ENCODE data around the gene PSMB4. TPM values are rescaled to one million over a fixed set of nuclear protein-coding genes. Genes with fewer than 3 reads are reported as not detected.
"Not testable (repeated sequence)": the region's sequence is repeated elsewhere in the genome, so short reads cannot be mapped to it uniquely, and the experiment has no call there.

The PSMB4 gene
- total RNA-seq, 1 experiment from 2014 or later: 932 TPM

DNA sequence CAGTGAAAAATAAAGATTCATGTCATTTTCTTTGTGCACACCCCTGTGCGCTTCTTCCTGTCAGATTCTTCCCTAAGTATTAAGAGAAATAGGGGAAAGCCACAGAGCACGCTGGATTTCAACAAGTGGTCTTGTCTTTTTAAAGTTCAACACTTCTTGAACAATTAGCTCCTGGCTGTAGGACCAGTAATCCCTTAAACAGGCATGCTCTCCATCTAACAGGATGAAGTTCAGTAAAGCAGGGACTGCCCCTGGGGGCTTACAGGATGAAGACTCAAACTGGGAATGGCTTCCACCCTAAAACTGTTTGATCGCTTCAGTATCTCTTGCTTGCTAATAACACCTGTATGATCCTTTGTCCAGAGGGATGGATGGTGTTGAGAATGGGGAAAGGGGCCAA lies 4.2 kb downstream of the PSMB4 start:
- DNase-seq: no peak
- H3K27me3 ChIP-seq (ENCODE audit: control insufficient read depth, insufficient read depth, low read length): no peaks in the 10 kb centered on the region
- H3K36me3 ChIP-seq (replicated peaks; ENCODE audit: control insufficient read depth, insufficient read depth, low read length): peaks cover 53% of the 10 kb centered on the region
- H3K4me3 ChIP-seq (ENCODE audit: insufficient read depth, low read depth, low read length): no peak overlapping the region

DNA sequence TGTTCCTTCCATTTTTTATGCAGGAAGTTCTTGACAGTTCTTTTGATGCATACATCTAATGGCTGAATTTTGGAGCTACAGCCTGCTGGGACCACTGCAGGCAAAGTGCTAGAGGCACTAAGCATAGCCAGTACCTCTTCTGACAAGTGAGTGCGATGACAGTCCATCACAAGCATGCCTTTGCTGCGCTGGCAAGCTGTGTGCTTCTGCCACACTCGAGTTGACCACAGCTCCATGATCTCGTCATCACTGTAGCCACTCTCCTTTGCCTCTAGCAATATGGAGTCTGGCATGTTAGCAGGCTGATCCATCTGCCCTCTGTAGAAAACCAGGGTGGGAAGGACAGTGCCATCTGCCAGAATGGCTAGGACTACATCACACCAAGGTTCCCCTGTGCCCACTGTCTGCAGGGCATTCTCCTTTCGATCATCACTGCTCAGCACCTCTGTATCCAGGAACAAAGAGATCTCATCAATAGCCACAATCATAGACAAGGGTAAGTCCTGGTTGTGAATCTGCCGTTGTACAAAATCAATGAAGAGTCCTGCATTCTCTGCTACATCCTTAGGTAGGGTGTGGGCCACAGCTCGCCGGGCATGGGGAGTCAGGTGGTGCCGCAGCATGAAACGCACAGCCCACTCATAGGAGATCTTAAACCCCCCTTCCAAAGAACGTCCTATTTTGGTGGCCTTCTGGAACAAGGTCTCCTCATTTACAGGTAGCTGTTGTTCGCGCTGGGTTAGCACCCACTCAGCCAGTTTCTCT lies 6.0 kb downstream of the PSMB4 start:
- no peak for DNase-seq
- Histone ChIP-seq H3K4me3 (ENCODE audit: insufficient read depth, low read depth, low read length) (no peak overlapping the region), H3K36me3 (replicated peaks; ENCODE audit: control insufficient read depth, insufficient read depth, low read length) (peaks cover 58% of the 10 kb centered on the region), H3K27me3 (ENCODE audit: control insufficient read depth, insufficient read depth, low read length) (no peaks in the 10 kb centered on the region)

DNA sequence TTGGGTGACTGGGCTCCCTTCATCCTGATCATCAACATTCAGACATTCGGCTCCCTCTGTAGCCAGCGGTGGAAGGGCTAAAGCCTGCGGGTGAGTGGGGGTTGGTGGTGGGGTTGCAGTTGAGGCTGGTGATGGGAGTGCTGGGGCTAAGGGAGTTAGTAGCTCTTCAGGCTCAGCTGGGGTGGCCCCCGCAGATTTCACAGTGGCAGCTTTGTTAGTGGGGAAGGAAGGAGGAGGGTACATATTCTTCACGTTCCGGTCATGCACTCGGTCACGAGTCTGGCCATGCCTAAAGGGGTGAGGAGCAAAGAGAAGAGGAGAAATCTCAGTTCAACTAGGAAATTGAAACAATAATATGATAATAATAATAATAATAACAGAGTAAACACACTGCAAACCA lies 6.8 kb downstream of the PSMB4 start:
- Histone ChIP-seq H3K27me3 (ENCODE audit: control insufficient read depth, insufficient read depth, low read length) (no peaks in the 10 kb centered on the region), H3K4me3 (ENCODE audit: insufficient read depth, low read depth, low read length) (no peak overlapping the region), H3K36me3 (replicated peaks; ENCODE audit: control insufficient read depth, insufficient read depth, low read length) (peaks cover 55% of the 10 kb centered on the region)
- no peak for DNase-seq

DNA sequence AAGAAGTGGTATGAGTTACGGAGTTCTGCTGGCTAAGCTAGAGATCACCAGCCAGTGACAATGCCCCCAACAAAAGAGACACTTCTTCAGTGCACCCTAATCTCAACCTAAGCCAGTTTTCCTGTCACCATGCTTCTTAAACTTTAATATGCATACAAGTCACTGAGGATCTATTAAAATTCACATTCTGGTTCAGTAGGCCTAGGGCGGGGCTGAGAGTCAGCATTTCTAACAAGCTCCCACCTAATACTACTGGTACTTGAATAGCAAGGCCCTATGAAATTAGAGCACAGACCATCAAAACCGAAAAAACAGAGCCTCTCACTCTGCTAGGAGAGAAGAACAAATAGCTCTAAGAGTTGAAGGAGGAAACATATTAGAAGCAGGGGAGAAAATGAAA lies 7.9 kb downstream of the PSMB4 start:
- no peak overlapping the region for H3K4me3 ChIP-seq (ENCODE audit: insufficient read depth, low read depth, low read length)
- H3K36me3 ChIP-seq (replicated peaks; ENCODE audit: control insufficient read depth, insufficient read depth, low read length): peaks cover 53% of the 10 kb centered on the region

DNA sequence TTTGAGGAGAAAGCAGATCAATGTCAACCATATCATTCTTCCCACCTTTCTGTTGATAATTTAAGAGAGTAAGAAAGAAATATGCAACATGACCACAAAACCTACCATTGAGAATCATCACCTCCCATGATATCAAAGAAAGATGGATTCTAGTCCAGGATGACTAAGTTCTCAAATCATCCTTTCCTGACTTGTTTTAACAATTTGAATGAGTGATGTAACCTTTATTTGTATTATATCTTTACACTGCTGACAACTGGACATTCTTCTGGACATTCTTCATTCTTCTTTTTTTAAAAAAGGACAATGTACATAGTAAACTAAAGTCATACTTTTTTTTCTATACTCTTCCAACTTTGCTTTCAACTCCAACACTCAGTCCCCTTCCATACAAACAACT lies 9.5 kb downstream of the PSMB4 start:
- DNase-seq: no peak
- no peaks in the 10 kb centered on the region for H3K27me3 ChIP-seq (ENCODE audit: control insufficient read depth, insufficient read depth, low read length)
- peaks cover 48% of the 10 kb centered on the region for H3K36me3 ChIP-seq (replicated peaks; ENCODE audit: control insufficient read depth, insufficient read depth, low read length)
- H3K4me3 ChIP-seq (ENCODE audit: insufficient read depth, low read depth, low read length): no peak overlapping the region

More for the DNA sequence above, 7.9 kb downstream of the PSMB4 start:
- no peak for DNase-seq
- no peaks in the 10 kb centered on the region for H3K27me3 ChIP-seq (ENCODE audit: control insufficient read depth, insufficient read depth, low read length)

DNA sequence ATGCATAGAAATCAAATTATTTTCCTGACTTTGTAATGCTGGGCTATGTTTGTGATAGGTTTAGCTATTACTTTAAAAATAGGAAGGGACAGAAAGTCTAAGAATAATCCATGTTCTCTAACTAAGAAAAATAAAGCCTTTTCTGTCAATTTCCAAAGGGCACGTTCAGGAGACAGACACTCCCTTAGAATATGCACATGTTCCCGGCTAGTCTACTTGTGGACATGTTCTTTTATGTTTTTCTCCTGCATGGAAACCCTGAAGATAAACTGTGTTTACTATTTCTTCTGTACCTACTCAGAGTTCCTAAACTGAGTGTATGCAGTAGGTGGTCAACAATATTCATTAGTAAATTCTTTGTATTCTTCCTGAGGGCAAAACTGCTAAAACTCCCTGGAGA lies 12.5 kb downstream of the PSMB4 start:
- no peak for DNase-seq
- H3K4me3 ChIP-seq (ENCODE audit: insufficient read depth, low read depth, low read length): no peak overlapping the region
- peaks cover 38% of the 10 kb centered on the region for H3K36me3 ChIP-seq (replicated peaks; ENCODE audit: control insufficient read depth, insufficient read depth, low read length)
- no peaks in the 10 kb centered on the region for H3K27me3 ChIP-seq (ENCODE audit: control insufficient read depth, insufficient read depth, low read length)

DNA sequence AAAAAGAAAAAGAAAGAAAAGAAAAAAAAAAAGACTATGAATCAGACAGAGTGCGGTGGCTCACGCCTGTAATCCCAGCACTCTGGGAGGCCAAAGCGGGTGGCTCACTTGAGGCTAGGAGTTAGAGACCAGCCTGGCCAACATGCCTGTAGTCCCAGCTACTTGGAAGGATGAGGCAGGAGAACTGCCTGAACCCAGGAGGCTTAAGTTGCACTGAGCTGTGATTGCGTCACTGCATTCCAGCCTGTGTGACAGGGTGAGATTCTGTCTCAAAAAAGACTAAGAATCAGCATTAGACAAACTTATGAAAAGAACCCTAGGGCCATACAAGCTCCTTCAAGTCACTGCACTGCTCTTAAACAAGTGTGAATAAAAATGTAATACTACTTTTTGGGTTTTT lies 16.9 kb downstream of the PSMB4 start:
- DNase-seq: no peak
- H3K36me3 ChIP-seq (replicated peaks; ENCODE audit: control insufficient read depth, insufficient read depth, low read length): peaks cover 22% of the 10 kb centered on the region
- H3K27me3 ChIP-seq (ENCODE audit: control insufficient read depth, insufficient read depth, low read length): no peaks in the 10 kb centered on the region
- no peak overlapping the region for H3K4me3 ChIP-seq (ENCODE audit: insufficient read depth, low read depth, low read length)

DNA sequence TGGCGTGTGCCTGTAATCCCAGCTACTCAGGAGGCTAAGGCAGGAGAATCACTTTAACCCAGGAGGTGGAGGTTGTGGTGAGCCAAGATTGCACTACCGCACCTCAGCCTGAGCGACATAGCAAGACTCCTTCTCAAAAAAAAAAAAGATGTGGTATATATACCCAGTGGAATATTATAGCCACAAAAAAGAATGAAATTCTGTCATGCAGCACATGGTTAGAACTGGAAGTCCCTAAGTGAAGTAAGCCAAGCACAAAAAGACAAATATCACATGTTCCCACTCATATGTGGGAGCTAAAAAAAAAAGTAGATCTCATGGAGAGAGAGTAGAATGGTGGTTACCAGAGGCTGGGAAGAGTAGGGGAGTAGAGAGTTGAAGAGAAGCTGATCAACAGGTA lies 18.7 kb downstream of the PSMB4 start:
- Histone ChIP-seq H3K36me3 (replicated peaks; ENCODE audit: control insufficient read depth, insufficient read depth, low read length) (peaks cover 17% of the 10 kb centered on the region), H3K27me3 (ENCODE audit: control insufficient read depth, insufficient read depth, low read length) (no peaks in the 10 kb centered on the region), H3K4me3 (ENCODE audit: insufficient read depth, low read depth, low read length) (no peak overlapping the region)
- no peak for DNase-seq

DNA sequence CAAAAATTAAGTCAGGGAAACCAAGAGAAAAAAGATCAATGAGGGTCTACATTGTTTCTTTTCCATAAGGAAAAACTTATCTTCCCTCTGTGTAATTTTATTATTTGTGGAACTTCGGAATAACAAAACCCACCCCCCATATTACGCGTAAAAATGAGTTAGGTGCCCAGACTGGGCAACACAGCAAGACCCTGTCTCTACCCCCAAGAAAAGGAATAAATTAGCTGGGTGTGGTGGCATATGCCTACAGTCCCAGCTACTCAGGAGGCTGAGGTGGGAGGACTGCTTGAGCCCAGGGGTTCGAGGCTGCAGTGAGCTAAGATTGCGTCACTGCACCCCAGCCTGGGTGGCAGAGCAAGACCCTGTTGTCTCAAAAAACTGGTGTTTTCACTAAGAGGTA lies 20.4 kb downstream of the PSMB4 start:
- DNase-seq: no peak
- peaks cover 25% of the 10 kb centered on the region for H3K36me3 ChIP-seq (replicated peaks; ENCODE audit: control insufficient read depth, insufficient read depth, low read length)
- H3K4me3 ChIP-seq (ENCODE audit: insufficient read depth, low read depth, low read length): no peak overlapping the region
- H3K27me3 ChIP-seq (ENCODE audit: control insufficient read depth, insufficient read depth, low read length): no peaks in the 10 kb centered on the region

DNA sequence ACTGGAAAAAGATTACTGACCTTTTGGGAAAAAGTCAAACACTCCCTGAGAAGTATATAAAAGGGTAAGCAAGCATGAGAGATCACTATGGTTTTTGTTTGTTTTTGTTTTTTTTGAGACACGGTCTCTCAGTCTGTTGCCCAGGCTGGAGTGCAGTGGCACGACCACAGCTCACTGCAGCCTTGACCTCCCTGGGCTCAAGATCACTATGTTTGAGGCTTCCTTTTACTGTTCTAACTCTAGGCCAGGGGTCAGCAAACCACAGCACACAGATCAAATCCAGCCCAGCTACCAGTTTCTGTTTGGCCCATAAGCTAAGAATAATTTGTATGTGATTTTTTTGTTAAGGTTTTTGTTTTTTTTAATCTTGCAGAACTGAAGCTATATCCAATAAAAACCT lies 25.7 kb downstream of the PSMB4 start:
- no peak for DNase-seq
- peaks cover 31% of the 10 kb centered on the region for H3K36me3 ChIP-seq (replicated peaks; ENCODE audit: control insufficient read depth, insufficient read depth, low read length)
- H3K27me3 ChIP-seq (ENCODE audit: control insufficient read depth, insufficient read depth, low read length): no peaks in the 10 kb centered on the region
- no peak overlapping the region for H3K4me3 ChIP-seq (ENCODE audit: insufficient read depth, low read depth, low read length)

DNA sequence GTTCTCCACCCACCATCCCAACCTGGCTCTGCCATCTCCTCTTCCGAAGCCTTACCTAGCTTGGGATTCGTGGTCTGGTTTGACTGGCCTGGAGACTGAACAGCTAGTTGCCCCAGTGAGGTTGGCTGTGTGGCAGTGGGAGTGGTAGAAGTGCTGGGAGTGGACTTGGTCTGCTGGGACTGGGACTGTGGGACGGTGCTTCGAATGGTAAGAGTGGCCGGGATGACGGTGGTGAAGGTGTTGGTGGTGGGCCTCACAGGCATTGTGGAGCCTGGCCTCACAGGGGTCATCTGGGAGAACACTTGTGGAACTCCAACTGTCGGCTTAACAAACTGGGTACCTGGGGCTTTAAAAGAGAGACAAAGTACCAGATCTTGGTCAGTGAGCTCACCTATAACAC lies 28.7 kb downstream of the PSMB4 start:
- Histone ChIP-seq H3K27me3 (ENCODE audit: control insufficient read depth, insufficient read depth, low read length) (no peaks in the 10 kb centered on the region), H3K36me3 (replicated peaks; ENCODE audit: control insufficient read depth, insufficient read depth, low read length) (peaks cover 28% of the 10 kb centered on the region), H3K4me3 (ENCODE audit: insufficient read depth, low read depth, low read length) (no peak overlapping the region)
- no peak for DNase-seq

DNA sequence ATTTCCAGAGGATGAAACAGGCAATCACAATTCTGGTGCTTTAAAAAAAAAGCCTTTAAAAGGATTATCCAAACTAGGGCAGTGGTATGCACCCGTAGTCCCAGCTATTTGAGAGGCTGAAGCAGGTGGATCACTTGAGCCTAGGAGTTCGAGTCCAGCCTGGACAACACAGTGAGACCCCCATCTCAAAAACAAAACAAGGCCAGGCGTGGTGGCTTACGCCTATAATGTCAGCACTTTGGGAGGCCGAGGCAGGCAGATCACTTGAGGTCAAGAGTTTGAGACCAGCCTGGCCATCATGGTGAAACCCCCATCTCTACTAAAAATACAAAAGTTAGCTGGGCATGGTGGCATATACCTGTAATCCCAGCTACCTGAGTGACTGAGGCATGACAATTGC lies 34.5 kb downstream of the PSMB4 start:
- H3K36me3 ChIP-seq (replicated peaks; ENCODE audit: control insufficient read depth, insufficient read depth, low read length); DNase-seq; H3K27me3 ChIP-seq (ENCODE audit: control insufficient read depth, insufficient read depth, low read length): not testable (repeated sequence)

DNA sequence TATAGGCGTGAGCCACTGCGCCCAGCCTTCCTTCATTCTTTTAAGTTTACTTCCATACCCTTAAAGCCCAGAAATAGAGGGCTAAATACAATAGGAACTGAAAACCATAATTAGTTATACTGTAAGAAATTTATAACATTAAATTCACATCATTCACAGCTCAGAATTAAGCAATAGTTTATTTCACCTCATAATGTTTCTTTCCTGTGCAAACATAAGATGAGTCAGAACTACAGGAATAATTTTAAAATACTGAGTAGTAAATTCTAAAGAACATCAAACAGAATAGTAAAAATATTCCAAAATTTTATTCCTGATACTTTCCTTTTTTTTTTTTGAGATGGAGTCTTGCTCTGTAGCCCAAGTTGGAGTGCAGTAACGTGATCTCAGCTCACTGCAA lies 35.8 kb downstream of the PSMB4 start:
- H3K36me3 ChIP-seq (replicated peaks; ENCODE audit: control insufficient read depth, insufficient read depth, low read length): peaks cover 2% of the 10 kb centered on the region
- no peak for DNase-seq
- no peak overlapping the region for H3K4me3 ChIP-seq (ENCODE audit: insufficient read depth, low read depth, low read length)
- H3K27me3 ChIP-seq (ENCODE audit: control insufficient read depth, insufficient read depth, low read length): no peaks in the 10 kb centered on the region

More for the DNA sequence above, 34.5 kb downstream of the PSMB4 start:
- not testable (repeated sequence) for H3K4me3 ChIP-seq (ENCODE audit: insufficient read depth, low read depth, low read length)

DNA sequence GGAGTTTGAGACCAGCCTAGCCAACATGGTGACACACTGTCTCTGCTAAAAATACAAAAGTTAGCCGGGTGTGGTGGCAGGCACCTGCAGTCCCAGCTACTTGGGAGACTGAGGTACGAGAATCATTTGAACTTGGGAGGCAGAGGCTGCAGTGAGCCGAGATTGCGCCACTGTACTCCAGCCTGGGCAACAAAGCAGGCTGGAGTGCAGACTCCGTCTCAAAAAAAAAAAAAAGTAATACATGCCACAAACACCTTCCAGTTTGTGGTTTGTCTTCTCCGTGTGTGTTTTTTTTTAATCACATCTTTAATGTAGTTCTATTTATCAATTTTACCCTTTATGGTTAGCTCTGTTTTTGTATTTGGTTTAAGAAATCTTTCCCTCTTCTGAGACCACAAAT lies 37.6 kb downstream of the PSMB4 start:
- Histone ChIP-seq H3K27me3 (ENCODE audit: control insufficient read depth, insufficient read depth, low read length) (no peaks in the 10 kb centered on the region), H3K4me3 (ENCODE audit: insufficient read depth, low read depth, low read length) (no peak overlapping the region), H3K36me3 (replicated peaks; ENCODE audit: control insufficient read depth, insufficient read depth, low read length) (peaks cover 7% of the 10 kb centered on the region)
- DNase-seq: no peak

DNA sequence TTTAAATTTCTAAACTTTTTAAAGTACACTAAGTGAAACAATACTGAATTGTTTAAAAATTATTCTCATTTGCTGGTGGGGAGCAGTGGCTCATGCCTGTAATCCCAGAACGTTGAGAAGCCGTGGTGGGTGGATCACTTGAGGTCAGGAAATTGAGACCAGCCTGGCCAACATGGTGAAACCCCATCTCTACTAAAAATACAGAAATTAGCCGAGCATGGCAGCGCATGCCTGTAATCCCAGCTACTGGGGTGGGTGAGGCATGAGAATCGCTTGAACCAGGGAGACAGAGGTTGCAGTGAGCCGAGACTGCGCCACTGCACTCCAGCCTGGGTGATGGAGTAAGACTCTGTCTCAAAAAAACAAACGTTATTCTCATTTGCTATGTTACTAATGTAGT lies 38.0 kb downstream of the PSMB4 start:
- not testable (repeated sequence) for DNase-seq; H3K36me3 ChIP-seq (replicated peaks; ENCODE audit: control insufficient read depth, insufficient read depth, low read length); H3K27me3 ChIP-seq (ENCODE audit: control insufficient read depth, insufficient read depth, low read length); H3K4me3 ChIP-seq (ENCODE audit: insufficient read depth, low read depth, low read length)
